Epithelial cell of prostate (primary cell): ENCODE measurements around the gene IPMK.
A peak's percentile ranks its signal among the peaks of the same experiment; 100 is the strongest.

Source experiments
- DNase-seq: peaks from one replicate; pipeline ENCODE4 v3.0.0-alpha.2; 2011; ENCODE audit warnings: low read depth, low spot score
- H3K27ac ChIP-seq: fragments of 450-650 bp; 2 replicates; pipeline ENCODE4 v1.5.1; 2017; ENCODE audit warnings: mild to moderate bottlenecking

The IPMK gene

DNA sequence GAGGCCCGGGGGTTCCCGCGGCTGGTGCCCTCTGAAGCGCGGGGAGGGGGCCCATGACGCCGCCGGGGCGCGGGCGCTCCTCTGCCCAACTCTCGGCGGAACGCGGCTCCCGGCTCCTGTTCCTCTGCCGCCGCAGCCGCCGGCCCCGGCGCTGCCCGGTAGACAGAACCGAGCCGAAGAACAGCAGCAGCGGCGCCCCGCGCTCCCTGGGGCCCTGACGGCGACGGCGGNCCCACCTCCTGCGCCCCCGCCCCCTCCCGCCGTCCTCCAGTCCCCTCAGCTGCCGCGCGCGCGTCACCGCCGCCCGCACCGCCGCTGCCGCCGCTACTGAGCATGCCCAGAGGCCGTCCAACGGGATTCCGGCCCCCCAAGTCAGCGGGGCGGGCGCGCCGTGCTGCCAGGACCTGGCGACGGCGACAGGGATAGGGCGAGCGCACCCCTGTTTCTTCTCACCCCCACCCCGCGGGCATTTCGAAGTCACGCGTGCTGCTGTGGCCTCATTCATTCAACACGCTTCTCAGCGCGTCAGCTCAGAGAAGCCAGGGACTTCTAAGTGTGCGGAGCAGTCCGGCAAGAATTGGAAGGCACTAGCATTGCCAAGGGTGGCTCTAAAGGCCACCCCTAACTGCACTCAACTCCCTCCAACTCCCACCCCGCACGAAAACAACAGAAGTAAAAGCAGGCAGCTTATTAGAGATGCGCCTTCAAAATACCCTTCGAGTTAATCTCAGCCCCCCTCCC is at the start of gene IPMK:
TSS of gene IPMK (minus strand) at position 182 of the 741 bp plus-strand sequence. CDS start 283 bp downstream, outside the sequence.
- H3K27ac ChIP-seq, result peak within 1 kb of the TSS; percentile 90
- DNase-seq, result no peak

DNA sequence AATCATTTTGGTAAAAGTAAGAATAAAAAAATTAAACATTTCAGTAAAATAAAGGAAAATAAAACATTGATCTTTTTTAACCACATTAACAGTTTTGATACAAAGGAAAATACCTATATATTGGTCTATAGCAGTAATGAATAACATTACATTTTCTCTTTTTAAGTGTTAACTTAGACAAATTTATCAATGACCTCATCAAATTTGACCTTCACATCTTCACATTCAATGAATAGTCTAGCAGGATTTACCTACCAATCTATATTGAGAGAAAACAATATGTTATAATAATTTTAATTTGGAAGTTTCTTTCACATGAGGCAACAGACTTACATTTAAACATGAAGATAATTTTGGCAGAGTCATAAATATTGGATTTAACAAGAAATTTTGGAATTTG is 49.2 kb upstream of the IPMK start:
- DNase-seq, result no peak
- H3K27ac ChIP-seq, result no peak overlapping the region

DNA sequence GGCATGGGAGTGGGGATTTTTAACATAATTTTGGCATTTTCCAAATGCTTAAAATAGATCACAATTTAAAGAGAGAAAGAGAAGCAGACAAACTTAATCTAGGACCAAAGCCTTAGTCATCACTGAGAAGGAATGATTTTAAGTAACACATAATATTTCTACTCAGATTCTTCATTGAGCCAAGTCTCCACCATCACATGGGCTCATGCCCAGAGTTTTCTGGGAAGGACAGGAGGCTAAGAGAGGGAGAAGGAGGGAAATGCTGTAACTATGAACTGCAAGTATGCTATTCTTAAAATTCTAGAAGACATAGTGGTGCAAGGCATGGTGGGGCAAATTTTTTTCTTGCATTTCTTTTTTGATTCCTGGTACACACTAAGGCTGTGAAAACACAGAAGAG is 43.3 kb upstream of the IPMK start:
- DNase-seq, result no peak
- H3K27ac ChIP-seq, result no peak overlapping the region

DNA sequence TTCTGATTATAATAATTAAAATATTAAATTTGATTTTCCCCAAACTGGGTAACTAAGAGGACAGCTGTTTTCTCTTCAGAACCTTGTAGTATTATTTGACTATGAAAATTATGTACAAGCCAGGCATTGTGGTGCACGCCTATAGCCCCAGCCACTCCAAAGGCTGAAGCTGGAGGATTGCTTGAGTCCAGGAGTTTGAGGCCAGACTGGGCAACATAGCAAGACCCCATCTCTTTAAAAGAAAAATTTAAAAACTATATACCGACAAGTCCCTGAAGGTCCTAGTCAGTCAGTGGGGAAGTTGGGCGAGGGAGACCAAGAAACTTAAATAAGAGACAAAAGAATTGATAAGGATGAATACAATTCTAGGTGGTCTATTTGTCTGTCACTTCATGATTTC is 40.0 kb upstream of the IPMK start:
- H3K27ac ChIP-seq, result no peak overlapping the region
- DNase-seq, result no peak

DNA sequence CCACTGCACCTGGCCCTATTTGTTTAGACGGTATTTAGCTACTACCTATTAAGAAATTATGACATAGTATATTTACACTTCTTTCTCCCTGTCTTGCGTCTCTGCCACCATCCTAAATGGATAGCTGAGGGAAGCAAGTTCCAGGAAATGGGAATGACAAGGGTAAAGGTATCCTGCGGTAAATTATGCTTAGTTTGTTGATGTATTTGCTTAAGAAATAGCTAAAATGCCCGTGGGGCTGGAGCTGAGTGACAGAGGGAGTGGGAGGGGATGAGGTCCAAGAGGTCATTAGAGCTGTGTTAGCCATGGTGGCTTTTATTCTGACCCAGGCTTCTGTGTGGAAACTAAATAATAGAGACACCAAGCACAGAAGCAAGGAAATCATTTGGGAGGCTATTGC is 38.1 kb upstream of the IPMK start:
- no peak overlapping the region for H3K27ac ChIP-seq
- no peak for DNase-seq

DNA sequence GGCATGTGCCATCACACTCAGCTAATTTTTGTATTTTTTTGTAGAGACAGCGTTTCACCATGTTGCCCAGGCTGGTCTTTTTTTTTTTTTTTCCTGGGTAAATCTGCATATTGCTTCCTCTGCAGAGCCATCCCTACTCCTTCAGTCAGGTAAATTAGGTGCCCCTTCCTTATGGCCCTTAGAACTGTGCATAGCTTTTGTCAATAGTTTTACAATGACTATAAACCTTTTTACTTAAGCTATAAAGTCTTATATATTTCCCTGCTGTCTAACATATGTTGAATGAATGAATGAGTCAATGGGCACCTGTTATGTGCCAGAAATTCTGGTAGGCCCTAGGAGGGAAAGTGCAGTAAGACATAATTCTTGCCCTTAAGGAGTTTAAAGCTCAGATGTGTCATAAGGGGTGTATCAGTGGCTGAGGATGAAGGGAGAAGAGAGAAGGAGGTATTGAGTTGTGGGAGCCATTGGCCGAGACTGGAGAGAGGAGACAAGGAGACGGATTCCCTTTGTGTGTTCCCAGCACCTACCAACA is 36.5 kb upstream of the IPMK start:
- no peak for DNase-seq
- no peak overlapping the region for H3K27ac ChIP-seq

DNA sequence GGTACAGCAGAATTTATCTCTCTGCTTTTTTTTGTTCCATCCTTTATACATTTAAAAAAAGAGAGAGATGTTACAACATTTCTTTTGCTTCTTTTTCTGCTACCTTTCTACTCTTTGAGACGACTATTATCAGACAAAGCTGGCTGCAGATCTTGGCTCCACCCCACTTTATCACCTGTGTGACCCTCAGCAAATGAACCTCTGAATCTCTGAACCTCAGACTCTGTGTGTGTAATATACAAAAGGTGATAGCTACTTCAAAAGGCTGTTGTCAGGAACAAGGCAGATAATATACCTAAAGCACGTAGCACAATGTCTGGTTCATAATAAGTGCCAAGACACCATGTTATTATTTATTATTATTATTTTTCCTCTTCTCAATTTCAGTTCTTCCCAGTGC is 34.6 kb upstream of the IPMK start:
- H3K27ac ChIP-seq, result no peak overlapping the region
- no peak for DNase-seq

DNA sequence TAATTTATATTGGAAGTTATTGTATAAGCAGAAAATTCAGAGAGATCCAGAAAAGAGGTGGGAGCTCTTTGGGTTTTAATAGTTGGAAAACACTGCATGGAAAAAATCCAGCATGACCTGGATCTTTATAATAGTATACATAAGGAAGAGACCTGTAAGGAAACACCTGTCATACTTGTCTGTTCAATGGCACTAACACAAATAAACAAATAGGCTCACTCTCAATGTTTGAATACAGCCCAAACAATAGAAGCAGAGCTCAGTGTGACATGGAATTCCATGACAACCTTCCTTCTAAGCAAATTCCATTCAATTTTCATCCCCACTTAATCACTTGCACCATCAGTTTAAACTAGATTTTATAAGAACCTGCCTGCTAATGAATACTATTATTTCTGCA is 33.0 kb upstream of the IPMK start:
- no peak for DNase-seq
- no peak overlapping the region for H3K27ac ChIP-seq

DNA sequence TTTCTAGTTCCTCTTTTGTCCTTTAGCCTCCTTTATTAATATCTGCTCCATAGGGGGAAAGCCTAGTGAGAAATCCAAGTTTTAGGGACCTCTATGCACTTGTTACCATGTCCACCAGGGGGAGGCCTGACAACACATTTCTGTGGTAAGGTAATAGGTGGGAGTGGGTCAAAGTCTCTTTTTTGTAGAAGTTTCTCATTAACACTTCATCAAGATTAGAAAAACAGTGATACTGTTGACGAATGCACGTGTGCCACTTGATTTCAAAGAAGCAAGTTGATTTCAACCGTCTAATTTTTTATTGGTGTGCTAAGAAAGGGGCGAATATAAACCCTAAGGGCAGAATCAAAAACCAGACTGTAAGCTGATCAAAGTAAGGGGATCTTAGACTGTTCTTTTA is 31.9 kb upstream of the IPMK start:
- no peak for DNase-seq
- no peak overlapping the region for H3K27ac ChIP-seq

DNA sequence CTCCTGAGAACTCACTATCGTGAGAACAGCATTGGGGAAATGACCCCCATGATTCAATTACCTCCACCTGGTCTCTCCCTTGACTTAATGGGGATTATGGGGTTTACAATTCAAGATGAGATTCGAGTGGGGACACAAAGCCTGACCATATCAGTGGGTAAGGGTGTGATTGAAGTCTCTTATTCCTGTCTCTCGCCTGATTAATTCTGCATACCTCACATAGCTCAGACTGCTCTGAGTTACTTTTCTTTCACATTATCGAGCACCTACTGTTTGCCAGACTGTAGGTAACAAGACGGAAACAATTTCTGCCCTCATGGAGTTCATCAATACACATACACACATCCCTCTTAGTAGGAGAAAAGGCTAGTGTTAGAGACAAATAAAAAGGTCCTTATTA is 26.3 kb upstream of the IPMK start:
- DNase-seq, result no peak
- no peak overlapping the region for H3K27ac ChIP-seq

DNA sequence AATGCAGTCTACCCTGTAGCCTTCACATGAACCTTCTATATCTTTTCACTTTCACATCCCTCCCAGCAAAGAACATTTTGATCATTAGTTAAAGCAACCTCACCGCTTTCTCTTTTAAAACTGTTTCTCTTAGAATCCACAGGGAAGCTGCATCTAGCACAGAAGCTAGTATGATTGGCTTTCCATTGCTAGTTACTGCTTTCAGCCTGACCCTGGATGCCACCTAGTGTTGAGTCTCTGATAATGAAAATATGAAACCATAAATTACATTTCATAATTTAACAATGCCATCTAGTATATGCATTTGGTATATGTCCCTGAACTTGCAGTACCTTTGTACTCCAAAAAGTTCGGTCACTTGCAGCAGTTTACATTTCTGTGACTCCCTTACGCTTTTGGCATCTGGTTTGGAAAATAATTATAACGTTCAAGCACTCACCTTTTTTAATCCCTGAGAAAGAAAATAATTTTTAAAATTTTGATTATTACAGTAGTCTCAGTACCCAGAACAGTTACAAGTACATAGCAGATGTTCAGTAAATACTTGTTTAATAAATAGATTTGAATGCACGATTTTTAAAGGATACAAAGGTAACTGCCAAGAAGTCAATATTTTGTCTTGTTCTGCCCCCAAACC is 24.0 kb upstream of the IPMK start:
- no peak for DNase-seq
- no peak overlapping the region for H3K27ac ChIP-seq

DNA sequence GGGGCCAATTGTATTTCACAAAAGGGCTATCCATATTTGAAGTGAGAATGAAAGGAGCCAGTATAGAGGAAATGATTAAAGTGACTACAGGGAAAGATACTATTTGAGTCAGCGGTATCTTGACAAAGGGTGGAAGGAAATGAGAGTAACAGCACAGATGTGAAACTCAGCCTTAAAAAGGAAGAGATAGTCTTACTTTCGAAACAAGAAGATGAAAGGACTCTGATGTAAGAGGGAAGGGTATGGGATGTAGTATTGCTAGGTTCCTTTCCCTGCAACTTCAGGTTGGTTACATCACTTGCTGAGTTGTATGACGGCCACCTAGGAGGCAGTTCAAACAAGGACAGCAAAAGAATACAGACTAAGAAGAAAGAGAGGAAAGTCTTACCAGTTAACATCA is 14.9 kb upstream of the IPMK start:
- H3K27ac ChIP-seq, result peak overlapping the region; percentile 46
- no peak for DNase-seq

DNA sequence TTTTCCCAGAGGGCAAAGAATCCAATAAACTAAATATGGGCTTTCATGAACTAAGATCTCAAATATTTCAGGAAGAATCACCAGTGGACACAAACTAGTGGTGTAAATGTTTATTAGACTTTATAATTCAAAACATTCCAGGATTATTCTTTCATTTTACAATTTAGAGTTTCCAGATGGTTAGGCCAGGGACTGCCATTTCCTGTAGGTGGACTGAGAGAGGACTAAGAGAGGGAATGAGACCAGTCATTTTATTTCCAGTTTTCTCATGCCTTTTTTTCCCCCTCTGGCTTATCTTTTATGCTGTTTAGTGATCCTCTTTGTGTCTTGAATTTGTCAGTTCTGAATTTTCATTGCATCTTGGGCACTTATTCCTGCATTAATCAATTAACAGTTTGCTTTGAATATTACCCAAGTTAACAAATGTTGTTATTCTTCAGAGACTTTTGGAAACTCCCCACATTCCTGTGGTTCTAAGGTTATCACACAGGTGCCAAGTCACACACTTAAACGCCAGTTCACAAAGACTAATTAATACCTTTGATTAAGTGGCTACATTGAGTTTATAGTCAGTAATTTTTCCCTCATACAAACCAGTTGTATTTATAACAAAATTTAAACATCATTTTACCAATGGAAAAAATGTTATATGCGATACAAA is 13.5 kb upstream of the IPMK start:
- no peak for DNase-seq
- peak overlapping the region; percentile 46 for H3K27ac ChIP-seq

DNA sequence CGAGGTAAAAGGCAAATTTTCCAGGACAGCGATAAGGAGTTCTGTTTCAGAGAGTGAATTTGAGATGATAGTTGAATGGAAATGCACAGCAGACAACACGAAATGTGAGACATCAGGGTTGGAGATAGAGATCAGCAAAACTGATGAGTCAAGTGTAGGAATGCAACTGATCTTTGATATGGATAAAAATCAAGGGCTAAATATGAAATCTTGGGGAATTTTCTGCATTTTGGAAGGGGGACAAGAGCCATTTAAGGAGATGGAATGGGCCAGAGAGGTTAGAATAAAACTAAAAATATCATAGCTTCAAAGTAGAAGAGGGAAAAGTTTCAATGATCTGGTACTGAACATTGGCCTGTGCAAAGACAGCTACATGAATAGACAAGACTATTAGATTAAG is 12.8 kb upstream of the IPMK start:
- no peak overlapping the region for H3K27ac ChIP-seq
- DNase-seq, result no peak

DNA sequence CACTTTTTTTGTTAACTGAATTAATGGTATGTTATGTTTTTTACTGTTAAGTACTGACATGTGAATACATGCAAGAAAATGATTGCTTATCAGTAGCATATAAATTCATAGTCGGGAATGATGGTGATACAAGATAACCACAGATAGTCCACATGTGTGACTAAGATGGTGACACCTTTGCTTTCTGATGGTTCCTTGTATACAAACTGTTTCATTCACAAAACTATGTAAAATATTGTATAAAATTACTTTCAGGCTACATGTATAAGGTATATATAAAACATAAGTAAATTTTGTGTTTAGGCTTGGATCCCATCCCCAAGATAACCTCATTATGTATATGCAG is 11.2 kb upstream of the IPMK start:
- no peak overlapping the region for H3K27ac ChIP-seq

DNA sequence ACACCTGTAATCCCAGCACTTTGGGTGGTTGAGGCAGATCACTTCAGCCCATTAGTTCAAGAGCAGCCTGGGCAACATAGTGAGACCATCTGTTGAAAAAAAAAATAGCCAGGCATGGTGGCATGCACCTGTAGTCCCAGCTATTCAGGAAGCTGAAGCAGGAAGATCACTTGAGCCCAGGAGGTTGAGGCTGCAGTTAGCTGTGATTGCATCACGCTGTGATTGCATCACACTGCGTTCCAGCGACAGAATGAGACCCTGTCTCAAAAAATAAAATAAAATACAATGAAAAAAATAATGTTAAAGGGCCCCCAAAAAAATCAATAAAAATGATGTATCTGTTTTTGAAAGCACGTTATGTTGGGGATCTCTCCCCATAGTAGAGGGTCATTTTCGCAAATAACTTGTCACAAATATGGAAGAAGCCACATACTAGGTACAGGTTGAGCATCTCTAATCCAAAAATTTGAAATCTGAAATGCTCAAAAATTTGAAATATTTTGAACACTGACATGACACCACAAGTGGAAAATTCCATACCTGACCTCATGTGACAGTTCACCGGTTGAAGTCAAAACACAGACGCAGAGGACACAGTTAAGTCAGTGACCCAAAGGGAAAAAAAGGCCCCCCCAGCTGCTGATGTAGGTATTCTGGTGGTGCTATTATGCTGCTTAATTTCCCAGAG is 10.7 kb upstream of the IPMK start:
- no peak for DNase-seq

More for the DNA sequence above, 11.2 kb upstream of the IPMK start:
- DNase-seq, result no peak

DNA sequence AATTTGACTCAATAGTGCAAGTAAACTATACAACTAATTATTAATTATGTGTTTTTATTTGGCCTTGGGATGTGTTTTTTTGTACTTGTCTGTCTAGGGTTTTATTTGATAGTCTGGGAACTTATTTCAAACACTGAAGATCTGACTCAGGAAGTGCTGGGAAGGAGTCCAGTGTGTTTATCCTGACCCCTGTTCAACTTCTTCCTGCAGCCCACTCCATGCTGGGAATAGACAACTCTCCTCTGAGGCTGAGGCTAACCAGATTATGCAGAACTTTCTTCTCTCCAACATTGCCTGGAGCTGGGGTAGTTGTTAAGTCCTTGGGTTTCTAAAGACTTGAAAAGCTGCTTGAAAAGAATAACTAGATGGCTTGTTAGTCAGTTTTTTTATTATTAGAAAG is 8.2 kb upstream of the IPMK start:
- DNase-seq, result no peak
- H3K27ac ChIP-seq, result no peak overlapping the region

More for the DNA sequence above, 10.7 kb upstream of the IPMK start:
- no peak overlapping the region for H3K27ac ChIP-seq

DNA sequence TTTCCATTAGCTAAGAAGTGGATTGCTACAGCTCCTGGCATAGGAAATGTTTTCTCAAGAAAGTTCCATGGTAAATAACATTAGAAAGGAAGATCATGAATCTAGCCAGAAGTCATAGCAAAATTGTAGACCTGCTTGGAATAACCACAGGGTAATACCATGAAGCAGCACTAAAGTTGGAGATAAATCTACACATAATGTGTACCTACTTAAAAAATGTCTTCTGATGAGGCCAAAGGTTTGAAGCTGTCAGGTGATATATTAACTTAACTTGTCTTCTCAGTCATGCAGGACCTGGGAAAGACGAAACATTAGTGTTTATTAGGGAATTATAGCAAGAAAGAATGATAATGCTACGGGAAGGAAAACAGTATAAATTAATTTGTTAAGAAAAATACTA is 7.6 kb upstream of the IPMK start:
- no peak overlapping the region for H3K27ac ChIP-seq
- DNase-seq, result no peak

DNA sequence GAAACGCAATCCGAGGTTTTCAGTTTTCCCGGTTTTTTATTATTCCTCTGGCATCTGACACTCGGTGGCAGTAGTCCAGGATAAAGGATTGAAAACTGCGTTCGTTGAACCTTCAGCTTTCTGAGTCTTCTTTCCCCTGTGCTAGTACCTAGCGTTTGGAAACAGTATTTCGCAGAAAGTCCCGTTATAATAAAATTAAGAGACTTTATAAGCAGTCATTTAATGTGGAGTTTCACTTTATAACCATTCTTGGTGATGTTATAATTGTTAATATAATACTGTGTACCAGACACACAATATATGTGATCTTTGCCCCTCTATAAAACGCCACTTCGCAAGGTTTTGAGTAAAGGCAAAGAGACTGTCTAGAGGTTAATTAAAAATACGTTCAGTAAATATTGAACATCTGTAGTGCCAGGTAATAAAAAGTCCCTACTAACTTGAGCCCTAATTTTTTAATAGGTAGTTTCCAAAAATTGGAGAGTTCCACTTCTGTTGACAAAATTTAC is 2.1 kb upstream of the IPMK start:
- no peak for DNase-seq
- H3K27ac ChIP-seq, result peak overlapping the region; percentile 90

DNA sequence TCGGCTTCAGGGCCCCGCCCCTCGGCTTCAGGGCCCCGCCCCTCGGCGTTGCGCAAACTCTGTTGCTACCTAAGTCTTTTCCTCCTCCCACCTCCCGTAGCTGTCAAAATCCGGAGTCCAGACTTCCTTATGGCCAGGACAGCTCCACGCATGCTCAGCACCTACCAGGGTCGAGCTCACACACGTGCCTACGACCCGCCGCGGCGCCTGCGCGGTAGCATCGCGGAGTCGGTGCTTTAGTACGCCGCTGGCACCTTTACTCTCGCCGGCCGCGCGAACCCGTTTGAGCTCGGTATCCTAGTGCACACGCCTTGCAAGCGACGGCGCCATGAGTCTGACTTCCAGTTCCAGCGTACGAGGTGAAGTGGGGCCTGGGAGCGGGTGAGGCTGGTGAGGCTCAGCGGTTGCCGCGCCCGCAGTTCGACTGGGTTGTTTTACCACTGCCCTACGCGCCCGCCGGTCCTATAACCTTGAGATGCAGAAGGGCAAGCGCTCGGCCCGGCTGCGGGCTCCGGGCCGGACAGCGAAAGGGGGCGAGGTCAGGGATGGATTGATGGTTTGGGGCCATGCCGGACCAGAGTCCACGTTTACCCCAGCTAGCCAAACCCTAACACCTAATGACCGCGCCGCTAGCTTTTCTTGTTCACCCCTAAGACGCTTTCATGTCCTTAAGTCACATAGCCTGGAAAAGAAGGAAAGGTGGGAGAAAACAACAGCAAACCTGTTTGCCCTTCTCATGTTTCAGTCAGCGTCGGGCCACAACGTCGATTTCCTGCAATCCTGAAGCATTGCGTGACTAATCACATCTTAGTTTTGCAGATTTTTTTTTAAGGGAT is 1.5 kb upstream of the IPMK start, which contains the start of gene CISD1:
TSS of gene CISD1 (plus strand) at position 217 of the 836 bp plus-strand sequence. CDS start at position 329, 112 bp downstream.
- peak within 1 kb of the TSS; percentile 90 for H3K27ac ChIP-seq
- DNase-seq, result peak; percentile 98
